WTC11 (cell line): Measurements from ENCODE around the gene TF. TPM values are rescaled to one million over a fixed set of nuclear protein-coding genes. Genes with fewer than 3 reads are reported as not detected.
"Not testable (repeated sequence)": the region's sequence is repeated elsewhere in the genome, so short reads cannot be mapped to it uniquely, and the experiment has no call there.

ENCODE experiments used
- ATAC-seq: fragments of 200-7000 bp; cut with Tn5 transposase; 2 replicates; pipeline ENCODE4 v1.10.0; 2021; ENCODE audit warnings: mild to moderate bottlenecking, moderate library complexity
- CTCF ChIA-PET: fragments of 300-600 bp; sonication (Branson Sonifier 250); formaldehyde crosslinking; loops from one replicate; lab custom pipeline; 2021; ENCODE audit warnings: antibody characterized with exemption; lab: Charles Lee
- POLR2A ChIA-PET: fragments of 350-600 bp; sonication (Branson Sonifier 250); formaldehyde crosslinking; loops from one replicate; lab custom pipeline; 2021; ENCODE audit warnings: antibody characterized with exemption; lab: Charles Lee
- DNase-seq: peaks from one replicate; pipeline ENCODE4 v3.0.0; 2021; ENCODE audit warnings: low spot score
- H3K27ac Mint-ChIP-seq: 2 replicates; pipeline ENCODE4 v1.8.0; 2021; ENCODE audit warnings: mixed read lengths
- H3K27me3 Mint-ChIP-seq: 2 replicates; pipeline ENCODE4 v1.8.0; 2021; ENCODE audit warnings: low read depth, mild to moderate bottlenecking, moderate library complexity, mixed read lengths
- H3K36me3 Mint-ChIP-seq: 2 replicates; pipeline ENCODE4 v1.8.0; 2021; ENCODE audit warnings: mixed read lengths
- H3K4me1 Mint-ChIP-seq: 2 replicates; pipeline ENCODE4 v1.8.0; 2022; ENCODE audit warnings: mixed read lengths
- H3K4me3 Mint-ChIP-seq: 2 replicates; pipeline ENCODE4 v1.8.0; 2021; ENCODE audit warnings: mild to moderate bottlenecking, moderate library complexity, mixed read lengths
- H3K9me3 Mint-ChIP-seq: 2 replicates; pipeline ENCODE4 v1.8.0; 2021; ENCODE audit warnings: mixed read lengths
- CREM ChIP-seq: sonication (generic); formaldehyde crosslinking; IDR thresholded peaks from 2 replicates; pipeline ENCODE4 v1.8.1; 2022; ENCODE audit warnings: mild to moderate bottlenecking, missing genetic modification reagents, moderate library complexity
- ELF4 ChIP-seq: sonication (generic); formaldehyde crosslinking; IDR thresholded peaks from 2 replicates; pipeline ENCODE4 v1.8.1; 2022; ENCODE audit warnings: low read depth, mild to moderate bottlenecking, moderate library complexity, missing genetic modification reagents
- EMX1 ChIP-seq: fragments of 250-450 bp; sonication (Bioruptor Pico); IDR thresholded peaks from 2 replicates; pipeline ENCODE4 v1.8.0; 2021; ENCODE audit warnings: mild to moderate bottlenecking
- ESRRA ChIP-seq: sonication (generic); formaldehyde crosslinking; IDR thresholded peaks from 2 replicates; pipeline ENCODE4 v1.8.1; 2022; ENCODE audit warnings: mild to moderate bottlenecking, missing genetic modification reagents, borderline replicate concordance
- FOXP1 ChIP-seq: sonication (generic); formaldehyde crosslinking; IDR thresholded peaks from 2 replicates; pipeline ENCODE4 v1.8.0; 2022; ENCODE audit warnings: missing genetic modification reagents, mild to moderate bottlenecking, moderate library complexity, borderline replicate concordance
- HMGA2 ChIP-seq: fragments of 250-450 bp; sonication (Bioruptor Pico); IDR thresholded peaks from 2 replicates; pipeline ENCODE4 v1.4.0; 2021; ENCODE audit warnings: mild to moderate bottlenecking, moderate library complexity
- KAT7 ChIP-seq: sonication (generic); formaldehyde crosslinking; IDR thresholded peaks from 2 replicates; pipeline ENCODE4 v1.8.1; 2023; ENCODE audit warnings: missing genetic modification reagents, mild to moderate bottlenecking, borderline replicate concordance
- NR3C1 ChIP-seq: sonication (generic); formaldehyde crosslinking; conservative IDR thresholded peaks from 2 replicates; pipeline ENCODE4 v1.8.1; 2023; ENCODE audit warnings: low read depth, mild to moderate bottlenecking, missing genetic modification reagents
- OVOL2 ChIP-seq: fragments of 250-450 bp; sonication (Bioruptor Pico); IDR thresholded peaks from 2 replicates; pipeline ENCODE4 v1.9.0; 2021; ENCODE audit warnings: mild to moderate bottlenecking, borderline replicate concordance
- TP53 ChIP-seq: sonication (generic); formaldehyde crosslinking; IDR thresholded peaks from 2 replicates; pipeline ENCODE4 v1.8.1; 2023; ENCODE audit warnings: mild to moderate bottlenecking, missing genetic modification reagents
- ZBTB21 ChIP-seq: sonication (generic); formaldehyde crosslinking; IDR thresholded peaks from 2 replicates; pipeline ENCODE4 v1.8.1; 2023; ENCODE audit warnings: mild to moderate bottlenecking, missing genetic modification reagents, borderline replicate concordance
- ZNF232 ChIP-seq: sonication (generic); formaldehyde crosslinking; IDR thresholded peaks from 2 replicates; pipeline ENCODE4 v1.8.0; 2022; ENCODE audit warnings: mild to moderate bottlenecking, missing genetic modification reagents
- ZNF416 ChIP-seq: fragments of 250-450 bp; sonication (Bioruptor Pico); IDR thresholded peaks from 2 replicates; pipeline ENCODE4 v1.9.0; 2021; ENCODE audit warnings: mild to moderate bottlenecking, inconsistent platforms
- total RNA-seq: library from RNA; stranded (reverse); gene quantifications from 3 replicates; pipeline ENCODE4 v1.2.3, GENCODE V29; 2021
- TF ChIP-seq, protein P1 (sequence below): sonication (generic); formaldehyde crosslinking; IDR thresholded peaks from 2 replicates; pipeline ENCODE4 v1.8.0; 2022; ENCODE audit warnings: mild to moderate bottlenecking, missing genetic modification reagents
- TF ChIP-seq, protein P2 (sequence below): fragments of 250-450 bp; sonication (Bioruptor Pico); IDR thresholded peaks from 2 replicates; pipeline ENCODE4 v2.1.2; 2022; ENCODE audit warnings: mild to moderate bottlenecking, moderate library complexity
- TF ChIP-seq, protein P3 (sequence below): fragments of 250-450 bp; sonication (Bioruptor Pico); IDR thresholded peaks from 2 replicates; pipeline ENCODE4 v1.9.0; 2021; ENCODE audit warnings: mild to moderate bottlenecking
- TF ChIP-seq, protein P4 (sequence below): sonication (generic); formaldehyde crosslinking; IDR thresholded peaks from 2 replicates; pipeline ENCODE4 v1.8.0; 2022; ENCODE audit warnings: mild to moderate bottlenecking, missing genetic modification reagents
- TF ChIP-seq, protein P5 (sequence below): sonication (generic); formaldehyde crosslinking; IDR thresholded peaks from 2 replicates; pipeline ENCODE4 v1.8.1; 2023; ENCODE audit warnings: mild to moderate bottlenecking, missing genetic modification reagents, borderline replicate concordance
- TF ChIP-seq, protein P6 (sequence below): fragments of 250-450 bp; sonication (Bioruptor Pico); conservative IDR thresholded peaks from 2 replicates; pipeline ENCODE4 v1.9.0; 2021; ENCODE audit warnings: mild to moderate bottlenecking

The TF gene
- total RNA-seq, 1 experiment from 2014 or later: 9.3 TPM

DNA sequence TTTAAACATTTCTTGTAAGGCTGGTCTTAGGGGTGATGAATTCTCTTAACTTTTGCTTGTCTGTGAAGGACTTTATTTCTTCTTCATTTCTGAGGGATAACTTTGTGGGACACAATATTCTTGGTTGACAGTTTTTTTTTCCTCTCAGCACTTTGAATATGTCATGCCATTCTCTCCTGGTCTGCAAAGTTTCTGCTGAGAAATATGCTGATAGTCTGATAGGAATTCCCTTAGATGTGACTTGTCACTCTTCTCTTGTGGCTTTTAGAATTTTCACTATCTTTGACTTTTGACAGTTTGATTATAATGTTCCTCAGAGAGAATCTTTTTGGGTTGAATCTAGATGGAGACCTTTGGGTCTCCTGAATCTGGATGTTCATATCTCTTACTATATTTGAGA is 23.3 kb upstream of the TF start (continued):
- TF ChIP-seq, protein P1, sequence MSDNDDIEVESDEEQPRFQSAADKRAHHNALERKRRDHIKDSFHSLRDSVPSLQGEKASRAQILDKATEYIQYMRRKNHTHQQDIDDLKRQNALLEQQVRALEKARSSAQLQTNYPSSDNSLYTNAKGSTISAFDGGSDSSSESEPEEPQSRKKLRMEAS (CRISPR knock-in tag): no peak
- TF ChIP-seq, protein P2, sequence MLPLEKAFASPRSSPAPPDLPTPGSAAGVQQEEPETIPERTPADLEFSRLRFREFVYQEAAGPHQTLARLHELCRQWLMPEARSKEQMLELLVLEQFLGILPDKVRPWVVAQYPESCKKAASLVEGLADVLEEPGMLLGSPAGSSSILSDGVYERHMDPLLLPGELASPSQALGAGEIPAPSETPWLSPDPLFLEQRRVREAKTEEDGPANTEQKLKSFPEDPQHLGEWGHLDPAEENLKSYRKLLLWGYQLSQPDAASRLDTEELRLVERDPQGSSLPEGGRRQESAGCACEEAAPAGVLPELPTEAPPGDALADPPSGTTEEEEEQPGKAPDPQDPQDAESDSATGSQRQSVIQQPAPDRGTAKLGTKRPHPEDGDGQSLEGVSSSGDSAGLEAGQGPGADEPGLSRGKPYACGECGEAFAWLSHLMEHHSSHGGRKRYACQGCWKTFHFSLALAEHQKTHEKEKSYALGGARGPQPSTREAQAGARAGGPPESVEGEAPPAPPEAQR (CRISPR knock-in tag): no peak
- TF ChIP-seq, protein P3, sequence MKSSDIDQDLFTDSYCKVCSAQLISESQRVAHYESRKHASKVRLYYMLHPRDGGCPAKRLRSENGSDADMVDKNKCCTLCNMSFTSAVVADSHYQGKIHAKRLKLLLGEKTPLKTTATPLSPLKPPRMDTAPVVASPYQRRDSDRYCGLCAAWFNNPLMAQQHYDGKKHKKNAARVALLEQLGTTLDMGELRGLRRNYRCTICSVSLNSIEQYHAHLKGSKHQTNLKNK (CRISPR knock-in tag): no peak
- no peak for TF ChIP-seq FOXP1 (CRISPR knock-in tag)
- TF ChIP-seq TP53 (CRISPR knock-in tag): no peak
- TF ChIP-seq, protein P4, sequence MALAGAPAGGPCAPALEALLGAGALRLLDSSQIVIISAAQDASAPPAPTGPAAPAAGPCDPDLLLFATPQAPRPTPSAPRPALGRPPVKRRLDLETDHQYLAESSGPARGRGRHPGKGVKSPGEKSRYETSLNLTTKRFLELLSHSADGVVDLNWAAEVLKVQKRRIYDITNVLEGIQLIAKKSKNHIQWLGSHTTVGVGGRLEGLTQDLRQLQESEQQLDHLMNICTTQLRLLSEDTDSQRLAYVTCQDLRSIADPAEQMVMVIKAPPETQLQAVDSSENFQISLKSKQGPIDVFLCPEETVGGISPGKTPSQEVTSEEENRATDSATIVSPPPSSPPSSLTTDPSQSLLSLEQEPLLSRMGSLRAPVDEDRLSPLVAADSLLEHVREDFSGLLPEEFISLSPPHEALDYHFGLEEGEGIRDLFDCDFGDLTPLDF (CRISPR knock-in tag): no peak
- TF ChIP-seq, protein P5, sequence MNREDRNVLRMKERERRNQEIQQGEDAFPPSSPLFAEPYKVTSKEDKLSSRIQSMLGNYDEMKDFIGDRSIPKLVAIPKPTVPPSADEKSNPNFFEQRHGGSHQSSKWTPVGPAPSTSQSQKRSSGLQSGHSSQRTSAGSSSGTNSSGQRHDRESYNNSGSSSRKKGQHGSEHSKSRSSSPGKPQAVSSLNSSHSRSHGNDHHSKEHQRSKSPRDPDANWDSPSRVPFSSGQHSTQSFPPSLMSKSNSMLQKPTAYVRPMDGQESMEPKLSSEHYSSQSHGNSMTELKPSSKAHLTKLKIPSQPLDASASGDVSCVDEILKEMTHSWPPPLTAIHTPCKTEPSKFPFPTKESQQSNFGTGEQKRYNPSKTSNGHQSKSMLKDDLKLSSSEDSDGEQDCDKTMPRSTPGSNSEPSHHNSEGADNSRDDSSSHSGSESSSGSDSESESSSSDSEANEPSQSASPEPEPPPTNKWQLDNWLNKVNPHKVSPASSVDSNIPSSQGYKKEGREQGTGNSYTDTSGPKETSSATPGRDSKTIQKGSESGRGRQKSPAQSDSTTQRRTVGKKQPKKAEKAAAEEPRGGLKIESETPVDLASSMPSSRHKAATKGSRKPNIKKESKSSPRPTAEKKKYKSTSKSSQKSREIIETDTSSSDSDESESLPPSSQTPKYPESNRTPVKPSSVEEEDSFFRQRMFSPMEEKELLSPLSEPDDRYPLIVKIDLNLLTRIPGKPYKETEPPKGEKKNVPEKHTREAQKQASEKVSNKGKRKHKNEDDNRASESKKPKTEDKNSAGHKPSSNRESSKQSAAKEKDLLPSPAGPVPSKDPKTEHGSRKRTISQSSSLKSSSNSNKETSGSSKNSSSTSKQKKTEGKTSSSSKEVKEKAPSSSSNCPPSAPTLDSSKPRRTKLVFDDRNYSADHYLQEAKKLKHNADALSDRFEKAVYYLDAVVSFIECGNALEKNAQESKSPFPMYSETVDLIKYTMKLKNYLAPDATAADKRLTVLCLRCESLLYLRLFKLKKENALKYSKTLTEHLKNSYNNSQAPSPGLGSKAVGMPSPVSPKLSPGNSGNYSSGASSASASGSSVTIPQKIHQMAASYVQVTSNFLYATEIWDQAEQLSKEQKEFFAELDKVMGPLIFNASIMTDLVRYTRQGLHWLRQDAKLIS (CRISPR knock-in tag): no peak
- TF ChIP-seq ELF4 (CRISPR knock-in tag): no peak

DNA sequence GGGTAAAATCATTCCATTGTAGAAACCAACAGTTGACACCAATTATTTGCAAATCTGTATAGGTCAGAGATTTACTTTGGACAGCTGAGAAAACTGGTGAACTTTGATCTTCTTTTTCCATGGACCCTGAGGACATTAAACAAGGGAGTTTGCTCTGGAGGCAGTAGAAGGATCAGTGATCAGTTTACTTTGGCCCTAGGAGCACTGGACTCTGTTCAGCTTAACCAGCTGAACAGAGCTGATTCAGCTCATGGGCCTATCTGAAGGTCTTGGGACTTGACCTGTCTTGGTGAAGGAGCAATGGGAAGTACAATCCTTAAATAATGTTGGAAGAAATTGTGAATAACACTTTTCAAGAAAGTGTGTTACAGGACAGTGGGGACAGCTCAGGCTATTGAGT is 15.2 kb upstream of the TF start:
- DNase-seq (no peak), ATAC-seq (no peak)
- H3K27me3 Mint-ChIP-seq: peaks cover 28% of the 10 kb centered on the region
- TF ChIP-seq, protein P4 (CRISPR knock-in tag): no peak
- TF ChIP-seq HMGA2 (no peak), ESRRA (no peak), OVOL2 (CRISPR knock-in tag) (no peak), ZNF232 (CRISPR knock-in tag) (no peak), ZBTB21 (CRISPR knock-in tag) (no peak), ZNF416 (CRISPR knock-in tag) (no peak), NR3C1 (CRISPR knock-in tag) (no peak), EMX1 (CRISPR knock-in tag) (no peak), KAT7 (CRISPR knock-in tag) (no peak), CREM (no peak)
- TF ChIP-seq, protein P6, sequence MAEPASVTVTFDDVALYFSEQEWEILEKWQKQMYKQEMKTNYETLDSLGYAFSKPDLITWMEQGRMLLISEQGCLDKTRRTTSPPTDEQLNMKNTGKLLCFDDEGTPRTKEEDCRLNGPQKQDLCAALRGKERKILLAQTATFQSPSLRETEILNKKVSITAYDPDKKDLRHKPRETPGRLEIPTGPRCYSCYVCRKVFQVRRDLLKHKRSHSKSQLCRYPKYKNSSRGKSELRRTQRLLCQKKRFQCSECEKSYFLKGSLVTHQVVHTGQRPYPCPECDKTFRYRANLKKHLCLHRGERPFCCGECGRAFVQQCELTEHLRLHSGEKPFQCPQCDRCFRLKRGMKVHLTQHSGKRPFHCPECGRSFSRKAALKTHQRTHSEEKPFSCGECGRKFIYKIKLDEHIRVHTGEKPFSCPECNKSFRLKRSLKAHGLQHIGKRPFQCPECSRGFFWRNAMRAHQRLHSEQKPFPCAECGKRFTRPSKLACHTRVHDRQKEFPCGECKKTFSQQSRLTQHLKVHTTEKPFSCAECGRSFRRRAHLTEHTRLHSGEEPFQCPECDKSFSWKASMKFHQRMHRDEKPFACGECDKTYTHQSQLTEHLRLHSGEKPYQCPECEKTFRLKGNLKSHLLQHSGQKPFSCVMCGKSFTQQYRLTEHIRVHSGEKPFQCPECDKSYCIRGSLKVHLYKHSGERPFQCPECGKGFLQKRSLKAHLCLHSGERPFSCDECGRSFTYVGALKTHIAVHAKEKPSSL (CRISPR knock-in tag): no peak
- no peaks in the 10 kb centered on the region for H3K4me1 Mint-ChIP-seq
- no peak overlapping the region for H3K4me3 Mint-ChIP-seq
- H3K9me3 Mint-ChIP-seq: peaks cover 55% of the 10 kb centered on the region
- POLR2A ChIA-PET: no interaction called here
- peaks cover 25% of the 10 kb centered on the region for H3K36me3 Mint-ChIP-seq
- CTCF ChIA-PET: no interaction called here
- no peak overlapping the region for H3K27ac Mint-ChIP-seq

DNA sequence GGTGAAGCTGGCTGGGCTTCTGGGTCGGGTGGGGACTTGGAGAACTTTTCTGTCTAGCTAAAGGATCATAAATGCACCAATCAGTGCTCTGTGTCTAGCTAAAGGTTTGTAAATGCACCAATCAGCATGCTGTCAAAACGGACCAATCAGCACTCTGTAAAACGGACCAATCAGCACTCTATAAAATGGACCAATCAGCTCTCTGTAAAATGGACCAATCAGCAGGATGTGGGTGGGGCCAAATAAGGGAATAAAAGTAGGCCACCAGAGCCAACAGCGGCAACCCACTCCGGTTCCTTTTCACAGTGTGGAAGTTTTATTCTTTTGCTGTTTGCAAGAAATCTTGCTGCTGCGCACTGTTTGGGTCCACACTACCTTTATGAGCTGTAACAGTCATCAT is 14.0 kb upstream of the TF start:
- H3K4me3 Mint-ChIP-seq, POLR2A ChIA-PET, H3K4me1 Mint-ChIP-seq, DNase-seq, ATAC-seq, CTCF ChIA-PET, H3K27ac Mint-ChIP-seq: not testable (repeated sequence)
- Mint-ChIP-seq H3K9me3 (peaks cover 48% of the 10 kb centered on the region), H3K36me3 (peaks cover 25% of the 10 kb centered on the region), H3K27me3 (peaks cover 23% of the 10 kb centered on the region)
